Left ventricle myocardium superior (tissue), 1 donor: ENCODE measurements around the gene TAF11. TPM values are rescaled to one million over a fixed set of nuclear protein-coding genes. Genes with fewer than 3 reads are reported as not detected.

Experiments
- ATAC-seq: fragments of 200-7000 bp; cut with Tn5 transposase; one replicate; pipeline ENCODE4 v1.9.1; 2020; ENCODE audit warnings: mild to moderate bottlenecking, moderate library complexity
- DNase-seq: peaks from one replicate; pipeline ENCODE4 v3.0.0-alpha.2; 2020
- intact Hi-C: fragments of 100-400 bp; cut with micrococcal nuclease; formaldehyde crosslinking; loops from one replicate; pipeline ENCODE4 v1.11.0; 2022
- total RNA-seq: library from RNA; stranded (reverse); fragmentation: NEBNext Ultra II Directional; extraction: Animal tissue kit (Norgen Biotek cat#: 25700); gene quantifications from one replicate; pipeline ENCODE4 v1.2.1, GENCODE V29; 2021
- donor health status: DM: no; HTN: yes; CAD: no; lungs with severe emphysema.

Gene TAF11
- total RNA-seq, 1 donor from 2014 or later: 18.9 TPM

DNA sequence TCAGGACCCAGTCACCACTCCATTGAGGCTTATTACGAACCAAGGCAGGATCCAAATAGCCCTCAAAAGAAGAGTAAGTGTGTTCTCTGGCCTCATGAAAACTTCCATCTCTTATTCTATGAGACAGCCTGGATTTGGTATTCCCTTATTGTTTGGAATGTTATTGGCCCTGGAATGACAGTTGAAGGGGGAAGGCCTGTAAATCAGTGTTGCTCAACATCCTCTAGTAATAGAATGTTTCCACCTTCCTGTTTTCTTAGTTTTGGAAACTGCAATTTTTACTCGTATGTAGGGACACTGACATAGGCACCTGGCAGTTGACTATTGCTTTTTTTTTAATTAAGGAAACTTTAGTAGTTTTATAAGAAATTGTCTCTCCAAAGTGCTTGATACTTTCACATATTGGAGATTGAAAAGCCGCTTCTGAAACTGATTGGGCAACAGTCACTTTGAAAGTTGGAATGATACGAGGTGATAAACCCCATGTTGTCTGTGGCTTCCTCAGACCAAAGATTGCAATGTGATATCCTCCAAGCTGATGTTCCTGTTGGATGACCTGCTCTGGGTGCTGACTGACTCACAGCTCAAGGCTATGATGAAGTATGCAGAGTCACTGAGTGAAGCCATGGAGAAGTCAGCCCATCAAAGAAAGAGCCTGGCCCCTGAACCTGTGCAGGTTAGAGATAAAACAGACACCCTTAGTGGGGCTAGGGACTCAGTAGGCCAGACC, 52.9 kb downstream of the TAF11 start:
- DNase-seq (no peak), ATAC-seq (no peak)
- intact Hi-C loops: no loop called here

DNA sequence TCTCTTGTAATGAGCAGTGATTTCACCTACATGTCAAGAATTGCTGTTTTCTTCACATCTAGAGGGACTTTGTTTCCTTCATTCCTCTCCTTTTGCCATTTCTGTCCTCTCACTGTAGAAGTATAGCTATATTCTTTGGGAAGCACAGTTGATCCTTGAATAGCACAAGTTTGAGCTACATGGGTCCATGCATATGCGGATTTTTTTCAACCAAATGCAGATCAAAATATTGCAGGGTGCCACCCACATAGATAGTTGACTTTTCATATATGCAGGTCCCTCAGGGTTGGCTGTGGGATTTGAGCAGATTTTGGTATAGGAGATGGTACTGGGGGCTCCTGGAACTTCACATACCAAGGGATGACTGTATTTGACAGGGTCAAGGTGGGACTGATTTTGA, 54.9 kb downstream of the TAF11 start:
- intact Hi-C loops: no loop called here
- DNase-seq: no peak
- ATAC-seq: no peak

DNA sequence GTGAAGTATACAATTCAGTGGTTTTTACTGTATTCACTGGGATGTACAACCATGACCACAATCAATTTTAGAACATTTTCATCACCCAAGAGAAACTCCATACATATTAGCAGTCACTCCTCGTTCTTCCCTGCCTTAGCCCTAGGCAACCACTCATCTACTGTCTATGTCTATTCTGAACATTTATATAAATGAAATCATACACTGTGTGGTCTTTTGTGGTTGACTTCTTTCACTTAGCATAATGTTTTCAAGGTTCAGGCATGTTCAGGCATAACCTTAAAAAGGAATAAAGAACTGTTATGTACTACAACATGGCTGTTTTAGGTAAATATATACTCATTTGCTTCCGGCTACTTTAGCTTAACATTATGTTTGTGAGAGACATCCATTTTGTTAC, 58.7 kb downstream of the TAF11 start:
- no peak for DNase-seq
- intact Hi-C loops: no loop called here
- no peak for ATAC-seq

Other genes starting within 250 kb of the TAF11 start
- gene ILRUN, start 191.3 kb downstream of the TAF11 start, total RNA-seq: 148 TPM
- gene SNRPC, start 130.5 kb downstream of the TAF11 start, total RNA-seq: 173 TPM
- 19.6 TPM for gene BLTP3A, start 96.0 kb downstream of the TAF11 start, total RNA-seq
- 29.1 TPM for gene ANKS1A, start 1.2 kb upstream of the TAF11 start, total RNA-seq